ENCODE measurements around the gene FAM200C.

GRCh38 chr5:160367261-160367660, 32.6 kb downstream of the FAM200C start:
- TF ChIP-seq CTCF (IDR thresholded peaks at IDR 0.05): no peak
- TF ChIP-seq POLR2A (IDR thresholded peaks at IDR 0.05): no peak
